Glomerular visceral epithelial cell (primary cell): ENCODE data around the gene NACAD.
A peak's percentile ranks its signal among the peaks of the same experiment; 100 is the strongest.

Source experiments
- DNase-seq: peaks from one replicate; pipeline ENCODE4 v3.0.0-alpha.2; 2016; ENCODE audit errors: extremely low spot score

Gene NACAD, protein sequence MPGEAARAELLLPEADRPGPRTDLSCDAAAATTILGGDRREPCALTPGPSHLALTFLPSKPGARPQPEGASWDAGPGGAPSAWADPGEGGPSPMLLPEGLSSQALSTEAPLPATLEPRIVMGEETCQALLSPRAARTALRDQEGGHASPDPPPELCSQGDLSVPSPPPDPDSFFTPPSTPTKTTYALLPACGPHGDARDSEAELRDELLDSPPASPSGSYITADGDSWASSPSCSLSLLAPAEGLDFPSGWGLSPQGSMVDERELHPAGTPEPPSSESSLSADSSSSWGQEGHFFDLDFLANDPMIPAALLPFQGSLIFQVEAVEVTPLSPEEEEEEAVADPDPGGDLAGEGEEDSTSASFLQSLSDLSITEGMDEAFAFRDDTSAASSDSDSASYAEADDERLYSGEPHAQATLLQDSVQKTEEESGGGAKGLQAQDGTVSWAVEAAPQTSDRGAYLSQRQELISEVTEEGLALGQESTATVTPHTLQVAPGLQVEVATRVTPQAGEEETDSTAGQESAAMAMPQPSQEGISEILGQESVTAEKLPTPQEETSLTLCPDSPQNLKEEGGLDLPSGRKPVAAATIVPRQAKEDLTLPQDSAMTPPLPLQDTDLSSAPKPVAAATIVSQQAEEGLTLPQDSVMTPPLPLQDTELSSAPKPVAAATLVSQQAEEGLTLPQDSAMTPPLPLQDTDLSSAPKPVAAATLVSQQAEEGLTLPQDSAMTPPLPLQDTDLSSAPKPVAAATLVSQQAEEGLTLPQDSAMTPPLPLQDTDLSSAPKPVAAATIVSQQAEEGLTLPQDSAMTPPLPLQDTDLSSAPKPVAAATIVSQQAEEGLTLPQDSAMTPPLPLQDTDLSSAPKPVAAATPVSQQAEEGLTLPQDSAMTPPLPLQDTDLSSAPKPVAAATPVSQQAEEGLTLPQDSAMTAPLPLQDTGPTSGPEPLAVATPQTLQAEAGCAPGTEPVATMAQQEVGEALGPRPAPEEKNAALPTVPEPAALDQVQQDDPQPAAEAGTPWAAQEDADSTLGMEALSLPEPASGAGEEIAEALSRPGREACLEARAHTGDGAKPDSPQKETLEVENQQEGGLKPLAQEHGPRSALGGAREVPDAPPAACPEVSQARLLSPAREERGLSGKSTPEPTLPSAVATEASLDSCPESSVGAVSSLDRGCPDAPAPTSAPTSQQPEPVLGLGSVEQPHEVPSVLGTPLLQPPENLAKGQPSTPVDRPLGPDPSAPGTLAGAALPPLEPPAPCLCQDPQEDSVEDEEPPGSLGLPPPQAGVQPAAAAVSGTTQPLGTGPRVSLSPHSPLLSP (N-terminal part only)

GRCh38 chr7:45088821-45089340 lies at the start of gene NACAD:
NACAD (minus strand) TSS chr7:45088969; CDS start chr7:45088894, 75 bp downstream.
- DNase-seq = peak; percentile 15

DNA sequence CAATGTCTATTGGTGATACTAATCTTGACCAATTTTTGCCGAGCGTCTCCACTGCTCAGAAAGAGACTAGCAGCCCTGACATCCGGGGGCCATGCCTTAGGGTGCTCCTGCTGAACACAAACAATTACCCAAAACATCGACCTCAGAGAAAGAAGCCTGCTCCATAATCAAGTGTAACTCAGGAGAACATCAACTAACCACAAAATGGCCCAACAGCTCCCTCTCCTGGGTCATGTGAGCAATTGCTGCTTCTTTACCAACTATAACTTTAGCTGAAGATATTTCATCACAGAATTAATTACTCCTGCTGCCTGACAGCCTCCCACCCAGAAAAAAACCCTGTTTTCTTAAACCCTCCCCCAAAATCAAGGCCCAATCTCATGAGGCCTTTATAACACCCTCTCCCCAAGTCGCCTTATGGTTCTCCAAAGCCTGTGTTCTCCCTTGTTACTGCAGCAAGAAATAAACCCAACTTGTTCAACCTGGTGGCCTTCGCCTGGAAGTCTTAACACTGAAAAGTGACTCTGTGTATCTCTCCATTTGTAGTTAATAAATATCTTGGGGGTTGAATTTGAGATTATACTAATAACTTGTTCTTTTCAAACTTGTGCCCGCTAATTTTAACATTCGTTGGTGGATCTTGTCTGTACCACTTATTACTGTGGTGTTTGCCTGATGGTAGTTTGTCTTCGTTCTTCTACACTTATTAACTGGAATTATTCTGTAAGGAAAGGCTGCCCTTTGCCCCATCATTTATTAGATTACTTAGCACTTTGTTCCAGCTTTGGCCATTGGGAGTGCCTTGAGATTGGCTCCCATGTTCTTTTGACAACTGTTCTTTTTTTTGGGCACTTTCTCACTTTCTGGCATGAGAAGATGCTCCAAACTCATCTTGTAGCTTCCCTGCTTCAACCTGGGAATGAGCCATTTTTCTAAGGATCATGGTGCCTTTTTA lies 47.6 kb upstream of the NACAD start:
- DNase-seq = peak; percentile 70

GRCh38 chr7:45133877-45134276 lies 45.1 kb upstream of the NACAD start:
- no peak for DNase-seq

- DNase-seq = no peak
Observed at GRCh38 chr7:45133352-45133751, 44.6 kb upstream of the NACAD start.

GRCh38 chr7:45132708-45133320 lies 44.0 kb upstream of the NACAD start:
- no peak for DNase-seq

DNA sequence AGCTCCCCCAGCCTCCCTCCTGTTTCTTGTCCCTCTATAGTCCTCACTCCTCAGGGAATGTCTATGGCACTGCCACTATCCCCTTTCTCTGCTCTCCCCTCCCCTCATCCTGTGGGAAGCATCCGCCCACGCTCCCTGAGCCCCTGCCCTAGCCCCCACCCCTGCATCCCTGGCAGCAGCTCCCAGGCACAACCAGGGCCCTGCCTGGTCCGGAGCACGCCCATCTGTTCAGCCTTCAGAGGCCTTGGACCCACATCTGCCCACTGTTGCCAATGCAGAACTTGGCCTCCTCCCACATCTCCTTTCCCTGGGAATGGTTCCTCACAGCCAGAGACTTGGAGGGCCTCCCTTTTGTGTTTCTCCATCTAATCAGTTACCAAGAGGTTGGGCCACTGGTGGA lies 43.1 kb upstream of the NACAD start:
- no peak for DNase-seq

DNA sequence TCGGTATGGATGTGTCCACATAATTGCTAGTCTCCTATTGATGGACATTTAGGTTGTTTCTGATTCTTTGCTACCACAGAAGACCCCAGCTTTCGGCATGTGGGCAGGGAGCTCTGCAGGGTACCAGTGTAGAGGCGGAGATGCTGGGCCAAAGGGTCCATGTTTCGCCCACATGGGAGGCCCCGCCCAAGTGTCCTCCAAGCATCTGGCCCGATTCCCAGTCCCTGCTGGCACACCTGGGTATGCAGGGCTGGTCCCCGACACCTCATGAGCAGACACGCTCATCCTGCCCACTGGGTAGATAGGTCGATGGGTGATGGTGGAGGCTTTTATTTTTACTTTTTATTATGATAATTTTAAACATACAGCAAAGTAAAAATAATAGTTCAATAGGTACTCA lies 42.1 kb upstream of the NACAD start:
- DNase-seq = no peak

- DNase-seq = no peak
Observed at GRCh38 chr7:45129906-45130305, 41.1 kb upstream of the NACAD start.

DNA sequence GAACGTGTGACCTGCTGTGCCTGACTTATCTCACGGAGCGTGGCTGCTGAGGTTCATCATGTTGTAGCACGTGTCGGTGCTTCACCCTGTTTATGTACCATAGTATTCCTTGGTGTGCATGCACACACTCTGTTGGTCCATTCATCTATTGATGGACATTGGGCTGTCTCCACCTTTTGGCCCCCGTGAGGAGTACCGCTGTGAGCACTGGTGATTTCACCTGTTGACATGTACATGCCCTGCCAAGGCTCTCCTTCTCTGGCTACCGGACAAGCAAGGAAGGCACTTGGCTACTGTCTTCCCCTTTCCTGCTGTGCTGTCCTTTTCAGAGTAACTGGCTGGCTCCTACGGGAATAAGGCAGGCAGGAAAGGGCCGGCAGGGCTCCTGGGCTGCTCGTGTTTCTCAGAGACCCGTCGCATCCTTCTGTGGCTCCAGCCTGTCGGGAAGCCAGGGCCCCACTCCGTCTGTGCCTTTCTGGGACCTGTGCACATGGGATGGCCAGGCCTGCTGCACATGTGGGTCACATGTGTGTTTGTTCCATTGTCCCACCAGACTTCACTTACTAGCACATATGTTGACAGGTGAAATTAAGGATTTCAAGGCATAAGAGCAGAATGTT lies 40.5 kb upstream of the NACAD start:
- no peak for DNase-seq

GRCh38 chr7:45126920-45127319 lies 38.2 kb upstream of the NACAD start:
- DNase-seq = no peak

GRCh38 chr7:45126201-45126600 lies 37.4 kb upstream of the NACAD start:
- DNase-seq = no peak

DNA sequence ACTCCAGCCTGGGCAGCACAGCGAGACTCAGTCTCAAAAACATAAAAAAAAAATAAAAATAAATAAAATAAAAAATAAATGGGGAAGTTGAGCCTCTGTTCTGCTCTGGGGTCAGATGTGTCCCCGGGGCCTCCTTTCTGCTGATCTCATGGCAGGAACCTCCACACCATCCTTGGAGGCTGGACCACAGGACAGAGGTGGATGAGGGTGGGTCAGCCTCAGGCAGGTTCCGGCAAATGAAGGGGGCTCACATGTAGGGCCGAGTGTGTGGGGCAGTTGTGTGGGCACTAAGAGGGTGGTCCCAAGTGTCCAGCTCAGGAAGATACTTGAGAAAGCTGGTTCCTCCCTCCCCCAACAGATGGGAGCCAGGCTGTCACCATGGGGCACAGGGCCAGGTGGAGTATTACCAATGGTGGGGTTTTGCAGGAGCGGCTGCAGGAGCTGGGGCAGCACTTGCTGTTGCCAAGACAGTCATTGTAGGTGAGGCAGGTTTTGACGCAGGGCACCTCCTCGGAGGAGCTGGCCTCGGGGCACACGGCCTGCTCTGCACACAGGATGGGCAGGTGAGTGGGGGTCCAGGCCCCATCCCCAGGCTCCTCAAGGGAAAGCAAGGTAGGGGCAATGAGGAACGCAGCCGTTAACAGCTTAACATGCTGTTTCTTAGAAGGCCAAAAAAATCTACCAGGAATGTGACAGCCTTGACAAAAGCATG lies 36.6 kb upstream of the NACAD start:
- DNase-seq = no peak

DNA sequence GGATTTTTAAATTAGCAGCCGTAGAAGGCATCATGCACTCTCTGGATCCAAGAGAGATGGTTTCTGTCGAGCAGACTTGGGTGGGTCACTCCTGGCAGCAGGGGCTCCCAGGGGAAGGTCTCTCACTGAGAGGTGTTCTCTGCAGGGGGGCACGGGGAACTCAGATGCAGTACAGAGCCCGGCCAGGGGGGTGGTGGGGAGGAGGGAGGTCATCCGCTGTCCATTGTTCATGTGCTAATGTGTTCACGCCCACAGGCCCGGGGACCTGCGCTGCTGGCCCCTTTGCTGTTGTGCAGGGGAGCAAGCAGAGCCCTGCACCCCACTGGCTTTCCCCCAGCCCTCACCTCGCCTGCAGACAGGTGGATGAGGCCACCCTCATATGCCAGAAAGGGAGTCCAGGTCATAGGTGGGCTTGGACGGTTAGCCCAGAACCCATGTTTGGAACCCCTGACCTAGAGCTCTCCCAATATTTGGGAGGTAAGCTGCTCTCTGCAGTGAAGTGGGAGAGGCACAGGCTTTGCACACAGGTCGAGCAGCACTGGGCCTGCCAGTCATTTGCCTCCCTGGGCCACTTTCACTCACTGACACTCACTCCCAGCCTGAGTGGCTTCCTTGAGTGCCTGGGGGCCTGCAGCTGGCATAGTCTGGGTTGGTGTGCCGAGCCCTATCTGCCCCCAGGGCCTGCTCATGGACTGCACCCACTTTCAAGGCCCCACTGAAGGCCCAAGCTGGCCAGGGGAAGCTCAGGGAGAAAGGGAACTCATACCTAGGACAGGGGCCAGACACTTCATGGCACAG lies 35.3 kb upstream of the NACAD start:
- DNase-seq = no peak

DNA sequence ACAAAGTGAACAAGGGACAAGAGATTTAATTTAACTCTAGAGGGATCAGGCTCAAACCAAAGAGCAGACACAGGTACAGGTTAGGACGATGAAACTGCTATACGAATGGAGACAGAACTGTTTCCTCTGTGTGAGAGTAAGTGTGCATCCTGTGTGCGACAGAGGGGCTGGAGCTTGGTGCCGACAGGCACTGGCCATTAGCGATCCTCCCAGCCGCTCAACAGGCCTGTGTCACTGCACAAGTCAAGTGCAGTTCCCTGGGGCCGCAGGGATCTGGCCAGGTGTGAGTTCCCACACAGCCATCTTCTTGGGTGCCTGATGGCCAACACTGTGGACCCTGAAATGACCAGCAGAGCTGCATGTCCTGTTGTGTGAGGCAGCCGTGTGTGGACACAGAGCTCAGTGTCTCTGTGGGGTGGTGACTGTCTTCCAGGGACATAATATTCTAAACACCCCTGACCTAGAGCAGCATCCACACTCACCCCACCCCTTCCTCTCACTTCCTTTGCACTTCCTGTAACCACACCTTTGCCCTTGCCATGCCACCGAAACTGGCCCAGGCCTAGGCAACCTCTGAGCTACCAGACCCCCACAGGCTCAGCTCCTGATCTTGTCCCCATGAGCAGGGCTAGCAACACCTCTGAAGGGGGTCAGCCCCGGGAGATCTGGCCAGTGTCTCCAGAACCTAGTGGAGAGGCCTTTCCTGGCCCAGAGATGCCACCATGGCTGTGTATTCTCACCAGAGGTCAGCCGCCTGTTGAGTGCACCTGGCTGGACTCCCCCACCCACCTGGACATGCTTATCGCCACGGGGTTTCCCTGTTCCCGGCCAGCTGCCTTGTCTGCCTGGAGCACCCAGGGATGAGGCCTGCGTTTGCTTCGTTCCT lies 34.4 kb upstream of the NACAD start:
- no peak for DNase-seq

GRCh38 chr7:45119550-45119949 lies 30.8 kb upstream of the NACAD start:
- no peak for DNase-seq

GRCh38 chr7:45118889-45119331 lies 30.1 kb upstream of the NACAD start:
- no peak for DNase-seq

GRCh38 chr7:45118292-45118691 lies 29.5 kb upstream of the NACAD start:
- DNase-seq = no peak
